Esophagus squamous epithelium (tissue), 5 donors: ENCODE measurements around the gene LCE1D. TPM values are rescaled to one million over a fixed set of nuclear protein-coding genes. Genes with fewer than 3 reads are reported as not detected.

Source experiments
- DNase-seq: peaks from one replicate; lab custom pipeline; 2025; lab: John Stamatoyannopoulos, UW
- H3K27ac ChIP-seq, 4 donors: fragments of 200-600 bp; sonication (generic); one replicate each; pipeline ENCODE4 v1.5.1; 2016 to 2019; ENCODE audit warnings: mild to moderate bottlenecking in 1 of 4
- H3K27me3 ChIP-seq, 4 donors: fragments of 200-600 bp; sonication (generic); 1 replicate in 3 of 4; 2 replicates in 1 of 4; pipeline versions ENCODE4 v1.5.1 to v1.6.0; 2017 to 2021; ENCODE audit warnings: antibody characterized with exemption in 1 of 4
- H3K36me3 ChIP-seq, 3 donors: fragments of 200-600 bp; sonication (generic); one replicate each; pipeline ENCODE4 v1.5.1; 2016 to 2019
- H3K4me1 ChIP-seq, 3 donors: fragments of 200-600 bp; sonication (generic); one replicate each; pipeline ENCODE4 v1.5.1; 2017 to 2019
- H3K4me3 ChIP-seq, 4 donors: fragments of 200-600 bp; sonication (generic); 1 replicate in 3 of 4; 2 replicates in 1 of 4; pipeline ENCODE4 v1.5.1; 2016 to 2019; ENCODE audit warnings: mild to moderate bottlenecking in 2 of 4, moderate library complexity in 1 of 4
- H3K9me3 ChIP-seq, 3 donors: fragments of 200-600 bp; sonication (generic); one replicate each; pipeline ENCODE4 v1.5.1; 2016 to 2019
- CTCF ChIP-seq, 6 experiments: fragments of 450-650 bp in 4 of 6; fragments of 200-600 bp in 2 of 6; sonication (generic) in 2 of 6; IDR thresholded peaks; one replicate each; pipeline ENCODE4 v1.5.1; 2016 to 2019; ENCODE audit warnings: antibody characterized with exemption in 6 of 6, mild to moderate bottlenecking in 4 of 6, moderate library complexity in 4 of 6
- POLR2A ChIP-seq, 4 donors: fragments of 450-650 bp; IDR thresholded peaks; one replicate each; pipeline ENCODE4 v1.6.1; 2017; ENCODE audit warnings: antibody characterized with exemption in 4 of 4, mild to moderate bottlenecking in 4 of 4, moderate library complexity in 3 of 4
- WGBS, 2 donors: methylation state at CpG; one replicate each; pipeline ENCODE4 v1.1.5; 2018; 5-methylcytosine and 5-hydroxymethylcytosine counted together
- intact Hi-C: fragments of 100-400 bp; cut with DNase I; formaldehyde crosslinking; loops from one replicate; pipeline ENCODE4 v1.15.0; 2022
- total RNA-seq, 4 donors: library from RNA; depleted of rRNA; stranded (reverse); fragments of >200 nt; gene quantifications; one replicate each; pipeline ENCODE4 v1.1.0, GENCODE V29; 2016
- donor health status: DM: yes; HTN: yes; CAD: no.

Gene LCE1D
- total RNA-seq, 4 donors from 2014 or later: not detected

- 88 to 89% methylated on average over 3 of the region's 3 CpGs for WGBS, 2 donors
- no peak overlapping the region for H3K4me3 ChIP-seq
These were observed 34.8 kb upstream of the LCE1D start for GRCh38 chr1:152761609-152762213.

GRCh38 chr1:152768847-152769533 lies 27.5 kb upstream of the LCE1D start:
- no peak for DNase-seq
- intact Hi-C loops: no loop called here
- no peaks in the 10 kb centered on the region for H3K27me3 ChIP-seq
- H3K9me3 ChIP-seq: no peaks in the 10 kb centered on the region
- WGBS, 2 donors: 47 to 53% methylated on average over 8 of the region's 8 CpGs
- H3K4me1 ChIP-seq: peaks cover 0 to 20% (median 3%) of the 10 kb centered on the region in 3 donors
- TF ChIP-seq CTCF (IDR thresholded peaks at IDR 0.05): no peak
- TF ChIP-seq POLR2A (IDR thresholded peaks at IDR 0.05): no peak
- H3K36me3 ChIP-seq: no peaks in the 10 kb centered on the region
- no peak overlapping the region for H3K4me3 ChIP-seq
- no peak overlapping the region for H3K27ac ChIP-seq

More at GRCh38 chr1:152761609-152762213, 34.8 kb upstream of the LCE1D start:
- Histone ChIP-seq H3K36me3 (no peaks in the 10 kb centered on the region), H3K4me1 (peaks cover 0 to 45% (median 0%) of the 10 kb centered on the region in 3 donors), H3K27ac (no peak overlapping the region), H3K27me3 (no peaks in the 10 kb centered on the region), H3K9me3 (no peaks in the 10 kb centered on the region)
- no peak for DNase-seq
- TF ChIP-seq CTCF (IDR thresholded peaks at IDR 0.05) (no peak), POLR2A (IDR thresholded peaks at IDR 0.05) (no peak)
- intact Hi-C loops: no loop called here

GRCh38 chr1:152770411-152770810 lies 26.1 kb upstream of the LCE1D start:
- WGBS, 2 donors: 10 to 35% methylated on average over 1 of the region's 1 CpG
- Histone ChIP-seq H3K4me3 (no peak overlapping the region), H3K27me3 (no peaks in the 10 kb centered on the region), H3K36me3 (no peaks in the 10 kb centered on the region), H3K27ac (no peak overlapping the region), H3K4me1 (peaks cover 0 to 20% (median 3%) of the 10 kb centered on the region in 3 donors), H3K9me3 (no peaks in the 10 kb centered on the region)
- intact Hi-C loops: no loop called here
- TF ChIP-seq POLR2A (IDR thresholded peaks at IDR 0.05) (no peak), CTCF (IDR thresholded peaks at IDR 0.05) (no peak)
- DNase-seq: no peak

- peaks cover 0 to 7% (median 0%) of the 10 kb centered on the region in 3 donors for H3K4me1 ChIP-seq
- intact Hi-C loops: no loop called here
- H3K9me3 ChIP-seq: no peaks in the 10 kb centered on the region
- TF ChIP-seq CTCF (IDR thresholded peaks at IDR 0.05) (peak in 1 of 6 experiments; percentile 33), POLR2A (IDR thresholded peaks at IDR 0.05) (no peak)
- DNase-seq: no peak
- H3K36me3 ChIP-seq: no peaks in the 10 kb centered on the region
- H3K4me3 ChIP-seq: no peak within 1 kb of the TSS
- H3K27ac ChIP-seq: no peak within 1 kb of the TSS
- WGBS, 2 donors: 51 to 60% methylated on average over 4 to 6 of the region's 6 CpGs
- H3K27me3 ChIP-seq: peaks cover 0 to 3% (median 0%) of the 10 kb centered on the region in 4 donors
These were observed 21.6 kb upstream of the LCE1D start, which contains the start of gene LCE1F for GRCh38 chr1:152774875-152775274. TSS of gene LCE1F (plus strand) at chr1:152775140. CDS start at chr1:152776372, 1,232 bp downstream.

- Histone ChIP-seq H3K27me3 (peaks cover 0 to 3% (median 0%) of the 10 kb centered on the region in 4 donors), H3K4me3 (no peak overlapping the region), H3K9me3 (no peaks in the 10 kb centered on the region), H3K27ac (no peak overlapping the region), H3K36me3 (no peaks in the 10 kb centered on the region), H3K4me1 (no peaks in the 10 kb centered on the region)
- intact Hi-C loops: no loop called here
- DNase-seq: no peak
- no peak for TF ChIP-seq CTCF (IDR thresholded peaks at IDR 0.05)
- 64 to 85% methylated on average over 2 to 3 of the region's 11 CpGs for WGBS, 2 donors
These were observed 20.2 kb upstream of the LCE1D start for GRCh38 chr1:152776361-152776760.
